ENCODE results near the gene NCBP3.
"Not testable (repeated sequence)": the region's sequence is repeated elsewhere in the genome, so short reads cannot be mapped to it uniquely, and the experiment has no call there.

The NCBP3 gene

DNA sequence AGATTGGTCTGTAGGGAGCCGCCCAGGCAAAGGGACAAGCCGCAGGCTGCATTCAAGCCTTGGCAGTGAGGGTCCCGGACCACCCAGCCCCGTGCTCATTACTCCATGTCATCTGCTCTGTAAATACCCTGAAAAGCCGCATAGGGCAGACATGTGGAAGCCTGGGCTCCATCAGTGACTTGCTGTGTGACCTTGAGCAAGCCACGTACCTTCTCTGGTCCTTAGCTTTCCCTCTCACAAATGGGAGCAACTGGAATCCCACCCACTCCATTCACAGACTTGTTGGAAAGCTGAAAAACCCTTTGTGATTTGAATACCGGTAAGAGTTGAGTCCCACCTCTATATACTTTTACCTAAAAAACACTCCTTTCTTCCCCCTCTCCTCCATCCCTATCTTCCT lies 34.9 kb upstream of the NCBP3 start:
- DNase-seq, result no peak

DNA sequence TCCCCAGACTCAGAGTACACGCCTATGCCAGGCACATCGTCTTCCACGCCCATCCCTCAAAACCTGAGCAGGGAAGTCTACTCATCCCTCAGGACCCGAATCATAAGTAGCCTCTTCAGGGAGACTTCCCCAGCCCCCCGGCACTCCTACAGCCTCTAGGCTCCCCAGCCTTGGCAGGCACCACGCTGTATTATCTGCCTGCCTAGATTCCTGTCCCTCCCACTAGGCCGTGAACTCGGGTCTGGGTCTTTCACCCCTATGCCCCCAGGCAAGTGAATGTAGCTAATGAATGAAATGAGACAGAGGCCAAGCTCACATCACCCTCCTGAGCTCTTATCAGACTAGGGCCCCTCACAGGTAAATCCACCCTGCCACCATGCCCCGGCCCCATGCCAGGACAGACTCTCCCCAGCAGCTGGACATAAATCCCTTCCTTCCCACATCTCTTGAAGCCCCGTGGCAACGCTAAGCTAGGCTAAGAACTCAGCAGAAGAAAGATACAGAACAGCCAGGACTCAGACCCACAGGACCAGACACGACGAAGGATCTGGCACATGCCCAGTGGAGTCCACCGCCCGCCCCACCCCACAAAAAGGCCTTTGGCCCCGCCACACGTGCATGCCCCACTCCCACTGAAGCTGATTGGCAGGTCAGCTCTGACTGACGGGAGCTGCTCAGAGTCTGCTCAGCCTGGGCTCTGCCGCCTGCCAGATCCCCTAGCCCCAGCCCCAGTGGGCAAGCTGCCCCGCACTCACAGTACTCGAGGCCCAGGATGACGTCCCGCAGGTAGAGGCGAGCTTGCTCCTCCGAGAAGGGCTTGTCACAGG lies 33.8 kb upstream of the NCBP3 start:
- DNase-seq, result peak; percentile 78

DNA sequence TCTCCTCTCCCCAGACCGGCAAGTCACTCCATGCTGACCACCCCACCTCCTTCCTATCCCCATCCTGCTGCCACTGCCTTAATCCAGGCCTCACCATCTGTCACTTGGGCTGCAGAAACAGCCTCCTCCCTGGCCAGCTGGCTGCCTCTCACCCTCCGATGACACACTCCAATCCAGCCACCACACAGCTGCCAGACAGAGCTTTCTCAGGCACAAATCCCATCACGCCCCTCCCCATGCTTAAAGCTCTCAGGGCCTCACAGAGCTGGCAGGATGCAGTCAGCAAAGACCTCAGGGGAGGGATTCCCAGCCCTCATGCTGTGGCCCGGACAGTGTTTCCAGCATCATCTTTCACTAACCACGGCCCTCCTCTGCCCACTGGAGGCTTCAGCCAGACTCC lies 33.1 kb upstream of the NCBP3 start:
- DNase-seq, result peak; percentile 91

DNA sequence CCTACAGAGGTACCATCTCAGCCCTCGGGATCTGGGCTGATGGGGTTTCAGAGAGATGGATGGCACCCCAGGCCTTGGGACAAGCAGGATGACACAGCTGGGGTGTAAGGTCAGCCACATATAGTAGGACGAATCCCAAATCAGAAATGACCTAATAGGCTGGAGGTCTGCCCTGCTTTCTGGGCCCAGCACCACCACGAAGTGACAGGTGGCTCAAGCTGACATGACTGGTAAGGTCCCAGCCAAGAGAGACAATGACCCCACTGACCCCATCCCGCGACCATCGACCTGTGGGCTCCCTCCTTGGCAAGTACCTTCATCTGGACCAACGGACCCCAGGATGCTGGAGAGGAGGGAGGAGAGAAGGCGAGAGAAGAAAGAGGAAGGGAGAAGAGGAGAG lies 31.2 kb upstream of the NCBP3 start:
- DNase-seq, result no peak

DNA sequence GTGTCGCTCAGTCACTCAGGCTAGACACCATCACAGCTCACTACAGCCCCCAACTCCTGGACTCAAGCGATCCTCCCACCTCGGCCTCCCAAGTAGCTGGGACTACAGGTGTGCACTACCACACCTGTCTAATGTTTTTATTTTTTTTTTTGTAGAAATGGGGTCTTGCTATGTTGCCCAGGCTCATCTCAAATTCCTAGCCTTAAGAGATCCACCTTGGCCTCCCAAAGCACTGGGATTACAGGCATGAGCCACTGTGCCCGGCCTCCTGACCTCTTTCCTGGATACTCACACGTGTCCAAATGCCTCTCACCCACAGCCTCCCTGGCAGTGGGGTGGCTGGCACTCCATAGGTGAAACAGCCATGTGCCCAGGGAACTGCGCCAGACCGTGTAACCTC lies 29.3 kb upstream of the NCBP3 start:
- no peak for DNase-seq

DNA sequence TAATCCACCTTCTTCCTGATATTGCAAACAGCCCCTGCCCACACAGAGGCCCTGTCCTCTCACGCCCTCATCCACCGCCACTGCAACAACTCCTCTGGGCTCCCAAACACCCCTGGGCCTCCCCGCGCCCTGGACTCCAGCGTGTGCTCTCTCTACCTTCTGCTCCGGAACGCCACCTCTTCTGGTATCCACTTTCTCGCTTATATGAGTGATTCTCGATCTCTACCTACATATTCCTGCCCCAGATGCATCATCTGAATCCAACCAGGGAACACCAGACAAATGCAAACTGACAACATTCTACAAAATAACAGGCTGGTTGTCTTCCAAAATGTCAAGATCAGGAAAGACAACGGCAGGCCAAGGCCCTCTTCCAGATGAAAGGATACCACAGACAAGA lies 27.8 kb upstream of the NCBP3 start:
- DNase-seq, result no peak

DNA sequence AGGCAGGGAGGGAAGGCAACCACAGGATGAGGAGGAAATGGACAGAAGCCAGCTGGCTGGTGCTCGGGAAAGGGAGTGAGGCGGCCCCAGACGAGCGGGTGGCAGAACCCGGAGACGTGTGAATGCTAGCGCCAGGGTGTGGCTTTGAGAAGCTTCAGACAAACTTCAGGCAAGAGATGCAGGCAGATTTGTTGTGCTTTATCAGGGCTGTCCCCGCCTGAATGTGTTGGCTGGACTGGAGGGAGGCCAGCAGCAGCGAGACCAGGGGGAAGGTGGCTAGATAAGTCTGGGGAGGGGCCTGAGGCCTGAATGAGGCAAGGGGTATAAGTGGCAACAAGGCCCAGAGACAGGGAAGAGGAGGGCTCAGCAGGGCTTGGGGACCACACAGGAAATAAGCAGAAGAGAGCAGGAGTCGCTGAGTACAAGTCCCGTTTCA lies 24.8 kb upstream of the NCBP3 start:
- no peak for DNase-seq

DNA sequence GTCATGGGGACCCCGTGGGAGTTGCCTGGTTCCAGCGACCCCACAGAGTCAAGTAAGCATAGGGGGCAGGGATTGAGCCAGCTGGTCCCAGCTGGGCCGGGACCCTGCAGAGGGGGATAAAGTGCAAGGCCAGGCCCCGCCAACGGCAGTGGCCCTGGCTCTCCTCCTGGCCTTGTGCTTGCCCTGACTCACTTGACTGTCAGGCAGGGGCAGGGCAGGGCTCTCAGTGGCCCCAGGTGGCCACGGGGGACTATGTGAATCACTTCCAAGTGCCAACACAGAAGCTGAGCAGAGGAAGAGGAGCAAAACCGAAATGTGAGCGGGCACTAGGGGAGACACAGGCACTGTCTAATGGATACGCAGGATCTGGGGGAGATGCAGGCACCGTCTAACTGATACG lies 21.6 kb upstream of the NCBP3 start:
- no peak for DNase-seq

DNA sequence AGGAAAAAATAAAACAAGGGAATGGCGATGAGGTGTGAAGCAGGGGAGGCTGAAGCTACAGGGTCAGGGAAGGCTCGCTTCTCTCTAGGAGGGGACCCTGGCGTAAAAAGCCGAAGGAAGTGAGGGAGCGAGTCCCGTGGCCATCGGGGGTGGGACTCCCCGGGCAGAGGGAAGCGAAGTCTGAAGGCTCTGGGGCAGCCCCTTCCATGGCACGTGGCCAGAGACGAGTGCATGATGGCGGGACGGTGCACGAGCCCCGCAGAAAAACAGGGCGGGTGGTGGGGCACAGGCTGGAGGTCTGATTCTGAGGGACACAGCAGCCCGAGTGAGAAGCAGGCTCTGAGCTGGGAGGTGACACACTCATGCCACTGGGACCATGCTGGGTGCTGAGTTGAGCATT lies 21.1 kb upstream of the NCBP3 start:
- no peak for DNase-seq

DNA sequence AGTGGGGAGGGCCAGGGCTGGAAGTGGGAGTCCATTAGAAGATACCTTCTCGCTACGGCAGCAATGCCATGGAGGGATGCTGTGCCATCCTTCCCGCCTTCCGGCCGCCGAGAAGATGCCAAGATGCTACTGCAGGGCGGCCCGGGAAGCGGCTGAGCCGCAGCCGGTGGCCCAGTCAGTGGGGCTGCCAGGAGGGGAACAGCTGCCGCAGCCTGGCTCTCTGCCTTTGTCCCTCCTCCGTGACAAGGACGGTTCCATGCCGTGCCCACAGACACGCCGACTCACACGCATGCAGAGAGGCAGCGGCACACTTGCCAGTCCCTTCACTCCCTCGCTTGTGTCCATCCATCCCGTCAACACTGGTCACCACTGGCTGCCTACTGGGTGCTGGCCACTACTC lies 20.2 kb upstream of the NCBP3 start:
- DNase-seq, result no peak

DNA sequence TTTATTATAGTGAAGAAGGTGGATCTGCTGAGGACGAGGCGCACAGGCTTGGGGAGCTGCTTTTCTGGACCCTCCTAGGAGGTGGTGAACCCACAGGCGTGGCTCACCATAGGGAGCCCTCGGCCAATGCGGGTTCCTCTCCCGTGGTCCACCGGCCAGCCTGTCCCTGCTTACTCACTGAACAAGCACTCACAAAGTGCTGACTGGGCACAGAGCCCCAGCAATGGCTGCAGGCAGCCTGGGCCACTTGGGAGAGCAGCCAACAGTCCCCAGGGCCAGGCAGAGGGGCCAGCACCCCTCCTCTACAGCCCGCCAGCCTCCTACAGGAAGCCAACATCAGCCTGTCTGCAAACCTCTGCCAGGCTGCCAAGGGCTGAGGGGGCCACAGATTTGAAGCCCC lies 19.1 kb upstream of the NCBP3 start:
- DNase-seq, result peak; percentile 69

DNA sequence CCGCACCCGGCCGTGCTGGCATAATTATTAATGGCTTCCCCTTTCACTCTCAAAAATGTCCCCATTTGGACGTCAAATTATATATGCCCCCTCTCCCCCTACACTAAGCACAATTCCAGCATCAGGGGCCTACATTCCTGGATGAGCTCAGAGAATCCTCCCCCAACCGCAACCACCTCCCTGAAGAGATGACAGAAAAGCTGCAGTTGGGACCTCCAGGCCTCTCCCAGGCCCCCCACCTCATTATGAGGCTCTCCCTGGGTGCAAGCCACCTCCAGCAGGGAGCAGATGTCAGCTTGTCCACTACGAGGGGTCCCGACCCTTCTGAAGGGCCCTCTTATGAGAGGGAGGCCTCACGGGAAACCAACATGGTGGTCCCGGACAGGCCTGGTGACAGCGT lies 18.5 kb upstream of the NCBP3 start:
- no peak for DNase-seq

DNA sequence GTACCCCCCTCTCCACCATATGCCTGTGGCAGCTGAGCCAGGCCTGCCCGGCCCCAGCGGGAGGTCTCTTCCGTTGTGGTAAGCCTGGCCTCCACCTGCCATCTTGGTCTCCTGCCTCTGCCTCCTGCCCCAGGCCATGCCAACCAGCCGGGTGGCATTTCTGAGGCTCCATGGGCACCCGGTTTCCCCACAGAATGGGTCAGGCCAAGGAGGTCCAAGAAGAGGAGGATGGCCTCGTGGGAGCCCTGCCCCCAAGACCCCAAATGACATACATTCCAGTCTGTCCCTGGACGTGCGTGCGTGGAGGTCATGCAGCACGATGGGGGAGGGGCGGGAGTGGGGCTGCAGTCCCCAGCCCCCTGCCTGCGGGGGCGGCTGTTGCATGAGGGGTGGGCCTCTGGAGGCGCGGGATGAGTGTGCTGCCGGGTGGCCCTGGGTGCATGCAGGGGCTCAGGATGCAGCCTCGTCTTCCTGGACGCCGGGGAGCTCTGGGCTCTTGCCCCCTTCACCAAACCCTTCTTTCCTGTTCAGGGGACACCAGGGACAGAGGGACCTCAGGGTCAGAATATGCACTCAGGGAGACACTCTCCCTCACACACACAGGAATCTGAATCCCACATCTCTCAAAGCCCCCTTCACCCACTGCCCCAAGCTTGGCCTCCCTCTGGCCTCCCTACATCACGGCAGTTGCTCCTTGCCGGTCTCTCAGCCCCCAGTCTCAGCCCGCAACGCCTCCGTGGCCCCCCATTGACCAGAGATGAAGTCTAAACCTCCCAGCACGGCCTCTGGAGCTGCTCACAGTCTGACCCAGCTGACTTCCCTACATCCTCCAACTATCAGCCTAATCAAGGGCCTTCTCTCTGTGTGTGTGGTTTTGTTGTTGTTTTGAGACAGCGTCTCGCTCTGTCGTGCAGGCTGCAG lies 16.0 kb upstream of the NCBP3 start:
- peak; percentile 52 for DNase-seq

DNA sequence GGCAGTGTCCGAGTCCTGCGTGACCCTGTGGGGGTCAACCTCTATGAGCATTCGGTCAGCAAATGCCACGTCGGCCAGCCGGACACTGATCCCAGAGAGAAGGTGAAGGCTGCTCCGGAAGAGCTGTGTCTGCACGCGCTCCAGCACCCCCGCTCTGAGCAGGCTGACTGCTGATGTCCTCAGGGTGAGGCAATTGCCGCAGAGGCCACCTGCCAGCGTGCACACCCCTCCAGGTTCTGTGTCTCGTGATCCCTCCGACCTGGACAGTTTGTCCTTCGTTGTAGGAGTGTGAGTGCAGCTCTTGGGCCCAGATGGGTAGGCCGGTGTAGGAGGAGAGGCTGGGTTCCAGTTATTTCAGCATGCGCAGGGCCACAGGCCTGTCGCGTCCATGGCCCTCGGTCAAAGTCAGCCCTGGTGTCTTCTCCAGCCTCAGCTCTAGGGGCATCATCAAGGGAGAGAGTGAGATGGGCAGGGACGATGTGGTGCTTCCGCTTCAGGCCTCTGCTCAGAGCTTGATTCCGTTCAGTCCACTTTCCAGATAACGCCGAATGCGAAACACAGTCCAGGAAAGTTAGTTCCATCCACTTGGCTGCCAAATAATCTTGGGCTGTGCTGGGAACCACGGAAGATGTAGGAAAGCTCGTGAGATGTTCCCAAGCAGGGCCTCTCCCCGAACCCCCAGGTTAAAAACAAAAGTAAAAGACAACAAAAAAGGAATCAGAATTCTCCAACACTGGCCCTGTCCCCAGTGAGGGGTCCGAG lies 15.1 kb upstream of the NCBP3 start:
- peak; percentile 53 for DNase-seq

DNA sequence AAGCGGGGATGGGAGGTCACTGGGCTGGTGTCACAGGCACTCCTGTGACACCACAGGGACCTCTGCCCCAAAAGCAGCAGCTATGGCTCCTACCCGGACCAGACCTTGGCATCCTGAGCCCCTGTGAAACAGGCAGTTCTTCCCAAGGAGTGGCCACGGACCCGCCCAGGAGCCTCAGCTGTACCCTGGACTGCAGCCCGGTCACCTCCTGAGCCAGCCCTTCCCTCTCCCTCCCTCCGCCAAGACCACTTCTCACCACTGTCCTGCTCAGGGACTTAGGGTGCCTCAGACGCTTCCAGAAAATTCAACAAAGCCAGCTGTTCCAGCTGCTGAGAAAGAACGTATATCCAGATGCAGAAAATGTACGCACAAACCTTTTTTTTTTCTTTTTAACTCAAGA lies 13.9 kb upstream of the NCBP3 start:
- DNase-seq, result no peak

DNA sequence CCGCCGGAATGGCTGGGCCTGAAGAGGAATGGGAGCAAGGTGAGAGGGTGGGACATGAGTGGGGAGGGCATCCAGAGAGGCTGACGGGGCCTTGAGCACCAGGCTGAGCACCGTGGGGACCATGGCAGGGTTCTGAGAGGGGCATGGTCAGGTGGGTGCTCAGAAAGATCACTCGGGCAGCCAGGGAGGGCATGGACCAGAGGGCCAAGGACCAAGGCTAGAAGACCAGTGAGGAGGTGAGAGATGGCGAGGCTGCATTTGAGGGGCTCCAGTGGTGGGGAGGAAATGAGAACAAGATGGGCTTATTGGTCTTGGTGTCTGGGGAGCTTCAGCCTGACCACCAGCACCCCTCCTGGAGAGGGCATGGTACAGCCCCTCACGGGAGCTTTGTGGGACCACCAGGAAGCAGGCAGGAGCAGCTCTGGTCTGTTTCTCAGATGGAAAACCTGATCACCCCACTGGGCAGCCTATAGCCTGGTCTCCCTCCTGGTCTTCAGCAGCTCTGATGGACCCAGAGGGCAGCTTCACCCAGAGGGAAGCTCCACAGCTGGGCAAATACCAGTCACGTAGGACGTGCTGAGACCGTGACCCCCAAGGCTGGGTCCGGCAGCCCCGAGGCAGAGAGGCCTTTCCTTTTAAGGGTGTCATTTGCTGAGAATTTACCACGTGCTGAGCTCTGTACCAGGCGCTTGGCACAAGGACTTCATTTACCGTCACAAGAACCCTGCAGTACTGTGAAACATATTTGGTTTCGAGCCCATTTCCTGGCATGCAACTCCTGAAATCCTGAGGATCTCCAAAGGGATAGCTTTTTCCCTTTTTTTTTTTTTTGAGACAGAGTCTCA lies 11.4 kb upstream of the NCBP3 start:
- peak; percentile 48 for DNase-seq

DNA sequence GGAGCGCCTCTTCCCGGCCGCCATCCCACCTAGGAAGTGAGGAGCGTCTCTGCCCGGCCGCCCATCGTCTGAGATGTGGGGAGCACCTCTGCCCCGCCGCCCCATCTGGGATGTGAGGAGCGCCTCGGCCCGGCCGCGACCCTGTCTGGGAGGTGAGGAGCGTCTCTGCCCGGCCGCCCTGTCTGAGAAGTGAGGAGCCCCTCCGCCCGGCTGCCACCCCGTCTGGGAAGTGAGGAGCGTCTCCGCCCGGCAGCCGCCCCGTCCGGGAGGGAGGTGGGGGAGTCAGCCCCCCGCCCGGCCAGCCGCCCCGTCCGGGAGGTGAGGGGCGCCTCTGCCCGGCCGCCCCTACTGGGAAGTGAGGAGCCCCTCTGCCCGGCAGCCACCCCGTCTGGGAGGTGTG lies 8.2 kb upstream of the NCBP3 start:
- not testable (repeated sequence) for DNase-seq

DNA sequence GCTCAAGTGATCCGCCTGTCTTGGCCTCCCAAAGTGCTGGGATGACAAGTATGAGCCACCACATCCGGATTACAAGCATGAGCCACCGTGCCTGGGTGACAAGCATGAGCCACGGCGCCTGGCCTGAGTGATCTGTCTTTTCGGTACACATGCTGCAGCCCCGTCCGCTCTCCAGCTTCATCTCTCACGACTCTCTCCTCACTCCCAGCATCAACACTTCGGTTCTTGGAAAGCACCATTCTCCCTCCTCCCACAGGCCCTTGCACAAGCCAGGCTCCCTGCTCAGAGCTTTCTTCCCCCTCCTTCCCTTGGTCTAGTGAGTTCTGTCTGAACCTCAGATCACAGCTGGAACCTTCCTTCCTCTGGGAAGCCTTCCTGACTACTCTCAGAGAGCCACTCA lies 6.5 kb upstream of the NCBP3 start:
- no peak for DNase-seq

DNA sequence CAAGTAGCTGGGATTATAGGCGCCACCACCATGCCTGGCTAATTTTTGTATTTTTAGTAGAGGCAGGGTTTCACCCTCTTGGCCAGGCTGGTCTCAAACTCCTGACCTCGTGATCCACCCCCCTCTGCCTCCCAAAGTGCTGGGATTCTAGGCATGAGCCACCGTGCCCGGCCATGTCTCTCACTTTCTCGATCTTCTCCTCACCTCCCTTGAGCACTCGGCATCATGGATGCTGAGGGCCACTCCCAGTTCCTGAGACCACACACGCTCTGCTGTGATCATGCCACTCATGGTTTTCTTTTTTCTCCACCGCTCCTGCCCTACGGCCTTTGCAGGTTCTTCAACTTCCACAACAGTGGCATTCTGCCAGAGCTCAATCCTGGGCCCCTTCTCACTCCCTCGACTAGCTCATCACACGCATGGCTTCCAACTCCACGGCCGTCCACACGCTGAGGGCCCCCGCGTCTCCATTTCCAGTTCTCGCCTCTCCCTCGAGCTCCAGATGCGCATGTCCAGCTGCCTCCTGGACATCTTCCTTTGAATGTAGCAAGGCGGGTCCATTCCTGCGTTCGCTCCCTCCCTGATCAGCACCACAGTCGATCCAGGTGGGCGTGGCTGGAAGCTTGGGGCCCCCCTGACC lies 5.5 kb upstream of the NCBP3 start:
- no peak for DNase-seq

DNA sequence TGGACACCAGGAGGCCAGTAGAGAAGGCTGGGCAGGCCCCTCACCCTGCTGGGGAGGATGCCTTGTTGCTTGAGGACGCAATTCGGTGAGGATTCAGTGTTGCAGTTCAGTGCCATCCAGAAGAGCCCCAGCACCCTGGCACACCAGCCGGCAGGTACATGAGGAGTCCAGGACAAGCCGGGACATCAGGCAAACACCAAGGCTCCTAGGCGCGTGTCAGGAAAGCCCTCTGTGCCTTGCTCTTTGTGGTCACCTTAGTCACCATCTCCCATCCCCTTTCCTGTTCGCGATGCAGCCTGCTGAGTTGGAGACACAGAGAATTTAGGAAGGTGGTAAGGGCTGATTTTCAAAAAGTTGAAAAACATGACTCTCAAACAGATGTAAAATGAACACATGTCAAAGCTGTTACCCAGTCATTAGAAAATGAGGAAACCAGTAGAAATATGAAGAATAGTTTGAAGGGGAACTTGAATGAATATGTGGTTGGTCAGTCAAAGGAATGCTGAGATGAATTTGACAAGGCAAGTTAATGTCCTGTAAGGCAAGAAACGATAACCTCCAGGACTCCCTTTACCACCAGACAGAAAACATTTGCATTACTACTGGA lies 2.3 kb upstream of the NCBP3 start:
- DNase-seq, result no peak

DNA sequence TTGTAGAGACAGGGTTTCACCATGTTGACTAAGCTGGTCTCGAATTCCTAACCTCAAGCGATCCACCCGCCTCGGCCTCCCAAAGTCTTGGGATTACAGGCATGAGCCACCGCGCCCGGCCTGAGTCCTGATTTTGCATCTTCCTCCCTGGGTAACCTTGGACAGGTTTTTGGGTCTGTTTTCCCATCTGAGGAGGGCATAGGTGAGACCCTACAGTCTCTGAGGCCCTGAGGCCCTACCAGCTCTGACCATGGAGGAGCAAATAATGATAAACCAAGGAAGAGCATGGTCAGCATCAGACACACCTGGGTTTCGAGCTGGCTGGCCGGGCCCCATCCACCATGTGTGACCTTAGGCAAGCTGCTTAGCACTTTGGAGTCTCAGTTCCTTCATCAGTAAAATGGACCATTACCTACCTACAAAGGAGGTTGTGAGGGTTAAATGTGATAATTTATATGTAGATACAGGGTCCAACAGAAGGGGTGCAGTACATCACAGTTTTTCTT lies 1.2 kb upstream of the NCBP3 start:
- no peak for DNase-seq
